ENCODE data around the gene F7. TPM values are rescaled to one million over a fixed set of nuclear protein-coding genes. Genes with fewer than 3 reads are reported as not detected.

F7 gene
- total and polyA plus RNA-seq, 2 experiments from 2014 or later = not detected

DNA sequence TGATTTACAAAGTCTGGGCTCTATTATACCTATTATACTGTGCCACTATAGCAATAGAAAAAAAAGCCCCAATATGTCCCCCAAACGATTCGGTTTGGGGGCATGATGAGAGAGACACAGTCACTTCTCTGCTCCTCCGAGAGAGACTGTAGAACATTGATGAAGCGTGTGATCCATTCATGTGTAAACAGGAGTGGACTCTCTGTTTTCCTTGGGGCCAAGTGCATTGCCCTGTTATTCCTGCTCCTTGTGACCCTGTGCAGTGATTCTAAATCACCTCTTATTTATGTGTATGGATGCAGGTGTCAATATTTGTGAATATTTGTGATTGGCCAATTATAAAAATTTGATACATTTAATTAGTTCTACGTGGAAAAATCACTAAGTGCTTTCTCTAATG is 34.0 kb downstream of the F7 start:
- no peaks in the 10 kb centered on the region for H3K79me2 ChIP-seq (ENCODE audit: insufficient read depth)
- H3K27me3 ChIP-seq (replicated peaks; ENCODE audit: insufficient read depth) = no peaks in the 10 kb centered on the region; the same call in 1 of the 2 replicates
- in situ Hi-C loops (cut with MboI) = no loop called here
- no peak overlapping the region for H2AFZ ChIP-seq
- H3K4me3 ChIP-seq = no peak overlapping the region
- WGBS, 2 experiments (ENCODE audit: low coverage in 1 of 2, low lambda C conversion rate in 2 of 2, missing lambda C conversion rate in 2 of 2) = 68 to 80% methylated on average over 5 of the region's 5 CpGs
- H3K9me2 ChIP-seq (ENCODE audit: insufficient read depth) = no peaks in the 10 kb centered on the region
- H3K36me3 ChIP-seq (ENCODE audit: low read depth) = no peaks in the 10 kb centered on the region
- no peak overlapping the region for H3K9ac ChIP-seq
- H3K4me1 ChIP-seq (ENCODE audit: insufficient read depth) = no peaks in the 10 kb centered on the region
- H3K27ac ChIP-seq = no peak overlapping the region
- no peaks in the 10 kb centered on the region for H3F3A ChIP-seq (ENCODE audit: insufficient read depth)
- H3K9me3 ChIP-seq (ENCODE audit: low read depth) = no peaks in the 10 kb centered on the region
- TF ChIP-seq EZH2 (IDR thresholded peaks at IDR 0.05; ENCODE audit: insufficient read depth, poor library complexity, severe bottlenecking) (no peak), EZH2phosphoT487 (IDR thresholded peaks at IDR 0.05; ENCODE audit: insufficient read depth, low read depth) (no peak)
- H4K20me1 ChIP-seq (ENCODE audit: insufficient read depth) = no peaks in the 10 kb centered on the region
- no peak for DNase-seq
- no peak overlapping the region for H3K4me2 ChIP-seq (ENCODE audit: unreplicated experiment)

GRCh38 chr13:113140677-113141600 is 35.3 kb downstream of the F7 start:
- Histone ChIP-seq H3K9me2 (ENCODE audit: insufficient read depth) (no peaks in the 10 kb centered on the region), H3K27me3 (replicated peaks; ENCODE audit: insufficient read depth) (no peaks in the 10 kb centered on the region; the same call in 1 of the 2 replicates), H3K79me2 (ENCODE audit: insufficient read depth) (no peaks in the 10 kb centered on the region), H3K4me1 (ENCODE audit: insufficient read depth) (no peaks in the 10 kb centered on the region), H3K27ac (no peak overlapping the region), H3K9me3 (ENCODE audit: low read depth) (no peaks in the 10 kb centered on the region), H4K20me1 (ENCODE audit: insufficient read depth) (no peaks in the 10 kb centered on the region), H3K4me3 (no peak overlapping the region), H3F3A (ENCODE audit: insufficient read depth) (no peaks in the 10 kb centered on the region), H2AFZ (no peak overlapping the region), H3K9ac (no peak overlapping the region), H3K36me3 (ENCODE audit: low read depth) (no peaks in the 10 kb centered on the region), H3K4me2 (ENCODE audit: unreplicated experiment) (no peak overlapping the region)
- DNase-seq = no peak
- in situ Hi-C loops (cut with MboI) = no loop called here
- 88 to 89% methylated on average over 25 to 26 of the region's 26 CpGs for WGBS, 2 experiments (ENCODE audit: low coverage in 1 of 2, low lambda C conversion rate in 2 of 2, missing lambda C conversion rate in 2 of 2)
- TF ChIP-seq EZH2 (IDR thresholded peaks at IDR 0.05; ENCODE audit: insufficient read depth, poor library complexity, severe bottlenecking) = no peak
- no peak for TF ChIP-seq EZH2phosphoT487 (IDR thresholded peaks at IDR 0.05; ENCODE audit: insufficient read depth, low read depth)

DNA sequence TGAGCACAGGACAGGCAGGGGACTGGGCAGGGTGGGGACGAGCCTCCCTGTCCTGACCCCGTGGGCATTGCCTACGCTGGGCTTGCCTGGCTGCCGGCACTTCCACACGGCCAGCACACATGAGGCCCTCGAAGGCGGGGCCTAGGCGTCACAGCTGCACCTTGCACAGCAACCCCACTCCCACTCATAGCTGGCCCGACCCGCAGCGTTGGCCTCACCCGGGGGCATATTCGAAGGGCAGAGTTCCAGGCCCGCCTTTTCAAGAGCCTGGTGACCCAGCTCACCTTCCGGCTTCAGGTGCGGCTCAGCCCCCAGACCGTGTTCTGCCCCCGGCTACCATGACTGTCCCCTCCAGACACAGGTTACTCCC is 36.0 kb downstream of the F7 start:
- Histone ChIP-seq H3F3A (ENCODE audit: insufficient read depth) (no peaks in the 10 kb centered on the region), H3K36me3 (ENCODE audit: low read depth) (no peaks in the 10 kb centered on the region), H3K79me2 (ENCODE audit: insufficient read depth) (no peaks in the 10 kb centered on the region), H3K4me1 (ENCODE audit: insufficient read depth) (no peaks in the 10 kb centered on the region), H3K9me2 (ENCODE audit: insufficient read depth) (no peaks in the 10 kb centered on the region), H3K27ac (no peak overlapping the region), H3K4me2 (ENCODE audit: unreplicated experiment) (no peak overlapping the region), H3K9ac (no peak overlapping the region), H4K20me1 (ENCODE audit: insufficient read depth) (no peaks in the 10 kb centered on the region), H3K27me3 (replicated peaks; ENCODE audit: insufficient read depth) (no peaks in the 10 kb centered on the region), H3K4me3 (no peak overlapping the region), H2AFZ (no peak overlapping the region), H3K9me3 (ENCODE audit: low read depth) (no peaks in the 10 kb centered on the region)
- in situ Hi-C loops (cut with MboI) = no loop called here
- no peak for TF ChIP-seq EZH2phosphoT487 (IDR thresholded peaks at IDR 0.05; ENCODE audit: insufficient read depth, low read depth)
- TF ChIP-seq EZH2 (IDR thresholded peaks at IDR 0.05; ENCODE audit: insufficient read depth, poor library complexity, severe bottlenecking) = no peak
- DNase-seq = no peak
- 86 to 92% methylated on average over 14 to 18 of the region's 18 CpGs for WGBS, 2 experiments (ENCODE audit: low coverage in 1 of 2, low lambda C conversion rate in 2 of 2, missing lambda C conversion rate in 2 of 2)

GRCh38 chr13:113142876-113143275 is 37.3 kb downstream of the F7 start:
- in situ Hi-C loops (cut with MboI) = no loop called here
- WGBS, 2 experiments (ENCODE audit: low coverage in 1 of 2, low lambda C conversion rate in 2 of 2, missing lambda C conversion rate in 2 of 2) = 9 to 13% methylated on average over 7 of the region's 7 CpGs
- no peak for TF ChIP-seq EZH2phosphoT487 (IDR thresholded peaks at IDR 0.05; ENCODE audit: insufficient read depth, low read depth)
- TF ChIP-seq EZH2 (IDR thresholded peaks at IDR 0.05; ENCODE audit: insufficient read depth, poor library complexity, severe bottlenecking) = no peak

More at GRCh38 chr13:113142876-113143275, 37.3 kb downstream of the F7 start:
- no peak overlapping the region for H3K9ac ChIP-seq
- H3K79me2 ChIP-seq (ENCODE audit: insufficient read depth) = no peaks in the 10 kb centered on the region
- no peaks in the 10 kb centered on the region for H4K20me1 ChIP-seq (ENCODE audit: insufficient read depth)
- H3K9me3 ChIP-seq (ENCODE audit: low read depth) = no peaks in the 10 kb centered on the region
- peak; percentile 47 for DNase-seq
- H3K36me3 ChIP-seq (ENCODE audit: low read depth) = no peaks in the 10 kb centered on the region
- H3K4me1 ChIP-seq (ENCODE audit: insufficient read depth) = no peaks in the 10 kb centered on the region
- H3K4me2 ChIP-seq (ENCODE audit: unreplicated experiment) = no peak overlapping the region
- H3F3A ChIP-seq (ENCODE audit: insufficient read depth) = no peaks in the 10 kb centered on the region
- no peaks in the 10 kb centered on the region for H3K27me3 ChIP-seq (replicated peaks; ENCODE audit: insufficient read depth)
- H3K27ac ChIP-seq = no peak overlapping the region
- no peak overlapping the region for H2AFZ ChIP-seq
- no peak overlapping the region for H3K4me3 ChIP-seq
- no peaks in the 10 kb centered on the region for H3K9me2 ChIP-seq (ENCODE audit: insufficient read depth)
